OCI-LY7 (cell line): Measurements from ENCODE around the gene RAB30.

Source experiments
- CTCF ChIP-seq: fragments of 200-600 bp; sonication (generic); conservative IDR thresholded peaks from 2 replicates; pipeline ENCODE4 v1.5.1; 2014; ENCODE audit warnings: mild to moderate bottlenecking, antibody characterized with exemption, low read length, moderate library complexity, mixed read lengths
- EZH2phosphoT487 ChIP-seq: fragments of 200-600 bp; sonication (generic); IDR thresholded peaks from 2 replicates; pipeline ENCODE4 v1.6.1; 2018; ENCODE audit warnings: low read depth, borderline replicate concordance, mild to moderate bottlenecking, mixed run types, antibody characterized with exemption, low read length, moderate library complexity, mixed read lengths

DNA sequence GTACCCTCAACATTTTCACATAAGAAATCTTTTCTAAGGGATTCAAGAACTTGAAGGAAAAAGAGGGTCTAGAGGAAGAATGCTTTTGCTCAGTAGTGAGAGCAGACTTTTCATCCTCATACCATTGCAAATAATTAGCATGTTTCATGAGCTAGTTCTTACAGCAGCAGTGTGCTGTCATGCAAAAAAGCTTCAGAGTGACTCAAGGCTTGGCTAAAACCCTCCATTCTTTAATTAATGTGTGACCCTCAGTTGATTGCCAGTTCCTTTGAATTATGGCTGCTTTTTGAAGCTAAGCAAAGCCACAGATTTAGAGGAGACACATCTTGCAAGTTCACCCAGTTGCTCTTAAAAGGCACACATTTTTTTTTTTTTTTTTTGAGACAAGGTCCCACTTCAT, 48.6 kb upstream of the RAB30 start:
- no peak for TF ChIP-seq CTCF
- TF ChIP-seq EZH2phosphoT487, result no peak
